SU-DHL-6 (cell line): Measurements from ENCODE around the gene AACS.

ENCODE experiments used
- H2AFZ ChIP-seq: fragments of 200-600 bp; sonication (generic); 2 replicates; pipeline ENCODE4 v1.6.1; 2014; ENCODE audit warnings: low read depth, mild to moderate bottlenecking, moderate library complexity, mixed read lengths, antibody characterized with exemption, low read length; ENCODE audit not compliant: severe bottlenecking
- H3F3A ChIP-seq: fragments of 200-600 bp; shearing (Covaris generic); 2 replicates; pipeline ENCODE4 v1.6.0; 2016; ENCODE audit warnings: antibody characterized with exemption, mild to moderate bottlenecking; ENCODE audit not compliant: insufficient read depth
- H3K27ac ChIP-seq: fragments of 200-600 bp; sonication (generic); 2 replicates; pipeline ENCODE4 v1.5.1; 2016; ENCODE audit warnings: low read depth, mild to moderate bottlenecking, low read length, moderate library complexity, mixed read lengths
- H3K27me3 ChIP-seq: fragments of 200-600 bp; sonication (generic), shearing (Covaris generic); 2 replicates; pipeline ENCODE4 v1.6.0; 2014; ENCODE audit warnings: mild to moderate bottlenecking, low read length
- H3K36me3 ChIP-seq: fragments of 200-600 bp; sonication (generic); 2 replicates; pipeline ENCODE4 v1.6.1; 2014; ENCODE audit warnings: mild to moderate bottlenecking, low read length, mixed read lengths
- H3K4me2 ChIP-seq: fragments of 300-600, 200-600 bp; shearing (Covaris generic), sonication (generic); 2 replicates; pipeline ENCODE4 v1.6.0; 2014; ENCODE audit warnings: low read length, low read depth, mild to moderate bottlenecking; ENCODE audit not compliant: poor library complexity, severe bottlenecking
- H3K4me3 ChIP-seq: fragments of 200-600 bp; sonication (generic); 2 replicates; pipeline ENCODE4 v1.5.1; 2014; ENCODE audit warnings: antibody characterized with exemption, low read length, mild to moderate bottlenecking, mixed read lengths; ENCODE audit not compliant: insufficient read depth, poor library complexity, severe bottlenecking
- H3K79me2 ChIP-seq: fragments of 200-600 bp; sonication (generic); 2 replicates; pipeline ENCODE4 v1.6.1; 2014; ENCODE audit warnings: mild to moderate bottlenecking, low read length, moderate library complexity; ENCODE audit not compliant: insufficient read depth
- H3K9ac ChIP-seq: fragments of 200-600 bp; sonication (generic); 2 replicates; pipeline ENCODE4 v1.7.0; 2014; ENCODE audit warnings: mild to moderate bottlenecking, low read length
- H3K9me2 ChIP-seq: fragments of 200-600 bp; sonication (generic); replicated peaks from 2 replicates; pipeline ENCODE4 v1.6.1; 2014; ENCODE audit warnings: low read length; ENCODE audit not compliant: insufficient read depth
- H3K9me3 ChIP-seq: fragments of 200-600 bp; sonication (generic); 2 replicates; pipeline ENCODE4 v1.6.1; 2014; ENCODE audit warnings: low read length, mixed read lengths; ENCODE audit not compliant: insufficient read depth
- H4K20me1 ChIP-seq: fragments of 200-600 bp; sonication (generic); 2 replicates; pipeline ENCODE4 v1.6.1; 2014; ENCODE audit warnings: low read depth, mild to moderate bottlenecking, antibody characterized with exemption, low read length, moderate library complexity, mixed read lengths
- EZH2phosphoT487 ChIP-seq: fragments of 200-600 bp; sonication (generic), shearing (Covaris generic); conservative IDR thresholded peaks from 2 replicates; pipeline ENCODE4 v1.6.1; 2018; ENCODE audit warnings: mild to moderate bottlenecking, antibody characterized with exemption, low read length, moderate library complexity, mixed read lengths
- TF ChIP-seq, protein P1 (sequence below): fragments of 200-600 bp; sonication (generic); IDR thresholded peaks from one replicate; pipeline ENCODE4 v1.5.1; 2017; ENCODE audit warnings: antibody characterized with exemption, mild to moderate bottlenecking, low read length, moderate library complexity; ENCODE audit not compliant: insufficient read depth, poor library complexity, severe bottlenecking

Gene AACS

DNA sequence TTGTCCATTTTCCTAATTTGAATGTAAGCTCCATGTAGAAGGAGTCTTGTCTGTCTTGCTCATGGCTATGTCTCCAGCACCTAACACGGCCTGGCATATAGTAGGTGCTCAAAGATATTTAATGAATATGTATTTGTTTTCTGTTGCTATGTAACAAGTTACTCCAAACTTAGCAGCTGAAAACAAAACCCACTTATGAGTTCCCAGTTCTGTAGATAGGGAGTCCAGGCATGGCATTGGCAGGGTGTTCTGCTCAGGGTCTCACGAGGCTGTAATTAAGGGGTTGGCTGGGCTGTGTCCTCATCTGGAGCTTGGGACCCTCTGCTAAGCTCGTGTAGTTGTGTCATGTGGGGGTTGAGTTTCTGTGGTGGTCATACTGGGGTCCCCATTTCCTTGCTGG, 106.0 kb downstream of the AACS start:
- Histone ChIP-seq H3K4me2 (no peak overlapping the region), H2AFZ (no peak overlapping the region), H3K79me2 (no peaks in the 10 kb centered on the region), H3K27me3 (no peaks in the 10 kb centered on the region), H3K9me2 (no peaks in the 10 kb centered on the region), H3K27ac (no peak overlapping the region), H3K9me3 (no peaks in the 10 kb centered on the region; the same call in 1 of the 2 replicates), H3K4me3 (no peak overlapping the region), H3K36me3 (no peaks in the 10 kb centered on the region), H3K9ac (no peak overlapping the region), H4K20me1 (no peaks in the 10 kb centered on the region), H3F3A (no peaks in the 10 kb centered on the region)
- TF ChIP-seq EZH2phosphoT487, result no peak
- TF ChIP-seq, protein P1, sequence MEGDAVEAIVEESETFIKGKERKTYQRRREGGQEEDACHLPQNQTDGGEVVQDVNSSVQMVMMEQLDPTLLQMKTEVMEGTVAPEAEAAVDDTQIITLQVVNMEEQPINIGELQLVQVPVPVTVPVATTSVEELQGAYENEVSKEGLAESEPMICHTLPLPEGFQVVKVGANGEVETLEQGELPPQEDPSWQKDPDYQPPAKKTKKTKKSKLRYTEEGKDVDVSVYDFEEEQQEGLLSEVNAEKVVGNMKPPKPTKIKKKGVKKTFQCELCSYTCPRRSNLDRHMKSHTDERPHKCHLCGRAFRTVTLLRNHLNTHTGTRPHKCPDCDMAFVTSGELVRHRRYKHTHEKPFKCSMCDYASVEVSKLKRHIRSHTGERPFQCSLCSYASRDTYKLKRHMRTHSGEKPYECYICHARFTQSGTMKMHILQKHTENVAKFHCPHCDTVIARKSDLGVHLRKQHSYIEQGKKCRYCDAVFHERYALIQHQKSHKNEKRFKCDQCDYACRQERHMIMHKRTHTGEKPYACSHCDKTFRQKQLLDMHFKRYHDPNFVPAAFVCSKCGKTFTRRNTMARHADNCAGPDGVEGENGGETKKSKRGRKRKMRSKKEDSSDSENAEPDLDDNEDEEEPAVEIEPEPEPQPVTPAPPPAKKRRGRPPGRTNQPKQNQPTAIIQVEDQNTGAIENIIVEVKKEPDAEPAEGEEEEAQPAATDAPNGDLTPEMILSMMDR, result no peak

DNA sequence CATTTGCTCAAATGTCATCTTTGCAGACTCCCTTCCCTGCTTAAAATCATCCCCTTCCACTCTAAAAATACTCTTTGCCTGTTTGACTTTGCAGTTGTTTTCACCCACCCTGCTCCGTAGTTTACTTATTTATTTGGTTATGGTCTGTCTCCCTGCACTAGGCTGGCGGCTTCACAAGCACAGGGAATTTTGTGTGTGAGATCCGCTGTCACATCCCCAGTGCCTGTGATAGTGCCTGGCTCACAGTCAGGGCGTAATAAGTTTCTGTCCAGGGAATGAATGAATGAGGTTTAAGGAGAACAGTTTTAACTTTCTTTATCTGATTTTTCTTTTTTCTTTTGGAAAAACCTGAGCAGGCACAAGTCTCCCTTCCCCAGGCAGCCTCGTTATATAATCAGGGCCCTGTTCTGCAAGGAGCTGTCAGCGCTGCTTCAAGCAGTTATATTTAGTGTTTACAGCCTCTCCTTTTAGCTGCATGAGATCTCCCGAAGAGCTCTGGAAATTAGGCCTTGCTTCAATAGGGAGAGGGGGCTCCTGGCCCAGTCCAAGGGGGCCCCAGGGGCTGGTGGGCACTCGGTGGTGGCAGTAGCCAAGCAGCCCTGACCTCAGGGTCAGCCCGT, 107.1 kb downstream of the AACS start:
- no peaks in the 10 kb centered on the region for H3K36me3 ChIP-seq
- H3K4me3 ChIP-seq, result no peak overlapping the region
- H3K9me3 ChIP-seq, result no peaks in the 10 kb centered on the region; the same call in 1 of the 2 replicates
- no peaks in the 10 kb centered on the region for H3F3A ChIP-seq
- no peak for TF ChIP-seq EZH2phosphoT487
- TF ChIP-seq, protein P1, result no peak
- H3K4me2 ChIP-seq, result no peak overlapping the region
- H4K20me1 ChIP-seq, result no peaks in the 10 kb centered on the region
- no peaks in the 10 kb centered on the region for H3K9me2 ChIP-seq
- no peak overlapping the region for H3K9ac ChIP-seq
- no peak overlapping the region for H3K27ac ChIP-seq
- H3K27me3 ChIP-seq, result no peaks in the 10 kb centered on the region
- H3K79me2 ChIP-seq, result no peaks in the 10 kb centered on the region
- no peak overlapping the region for H2AFZ ChIP-seq

GRCh38 chr12:125175576-125175975, 110.3 kb downstream of the AACS start:
- H3K9me3 ChIP-seq, result no peaks in the 10 kb centered on the region
- H3K79me2 ChIP-seq, result no peaks in the 10 kb centered on the region
- no peak overlapping the region for H3K4me2 ChIP-seq
- H3K9ac ChIP-seq, result no peak overlapping the region
- H3K27me3 ChIP-seq, result no peaks in the 10 kb centered on the region
- H3K9me2 ChIP-seq, result no peaks in the 10 kb centered on the region
- H3K4me3 ChIP-seq, result no peak overlapping the region
- H3F3A ChIP-seq, result no peaks in the 10 kb centered on the region
- no peak overlapping the region for H3K27ac ChIP-seq
- no peaks in the 10 kb centered on the region for H3K36me3 ChIP-seq
- no peak overlapping the region for H2AFZ ChIP-seq
- H4K20me1 ChIP-seq, result no peaks in the 10 kb centered on the region
- TF ChIP-seq EZH2phosphoT487, result no peak
- TF ChIP-seq, protein P1, result no peak
